Measurements from ENCODE around the gene LOXHD1.

- TF ChIP-seq CTCF (IDR thresholded peaks at IDR 0.05), result peak; percentile 76
- TF ChIP-seq EZH2 (IDR thresholded peaks at IDR 0.05; ENCODE audit: borderline replicate concordance, insufficient read depth, low read depth, low read length, poor library complexity, severe bottlenecking), result no peak
Observed at GRCh38 chr18:46481048-46481846, 175.8 kb downstream of the LOXHD1 start.

Data from B cell (primary cell).